GM12801 (cell line): ENCODE results near the gene SRP68.

ENCODE experiments used
- CTCF ChIP-seq: IDR thresholded peaks from one replicate; pipeline ENCODE4 v1.5.1; 2011; ENCODE audit warnings: control low read depth; ENCODE audit not compliant: insufficient read length; ENCODE audit errors: extremely low read depth

The SRP68 gene

GRCh38 chr17:76005263-76006149 lies 66.8 kb downstream of the SRP68 start:
- TF ChIP-seq CTCF = no peak

GRCh38 chr17:76004750-76005262 lies 67.5 kb downstream of the SRP68 start:
- no peak for TF ChIP-seq CTCF

GRCh38 chr17:76003915-76004314 lies 68.4 kb downstream of the SRP68 start:
- no peak for TF ChIP-seq CTCF

GRCh38 chr17:76002100-76002499 lies 70.2 kb downstream of the SRP68 start:
- TF ChIP-seq CTCF = no peak

- no peak for TF ChIP-seq CTCF
These were observed 71.4 kb downstream of the SRP68 start, which contains the start of gene CDK3 for GRCh38 chr17:76000755-76001521. Gene CDK3, plus strand, starts transcription at chr17:76000855. Its CDS starts 571 bp downstream, at chr17:76001426.

- no peak for TF ChIP-seq CTCF
These were observed 72.1 kb downstream of the SRP68 start for GRCh38 chr17:76000016-76000754.

- no peak for TF ChIP-seq CTCF
These were observed 74.0 kb downstream of the SRP68 start for GRCh38 chr17:75998327-75998795.
